ENCODE data around the gene GPR3.

GRCh38 chr1:27391511-27392095, 819 bp upstream of the GPR3 start:
- TF ChIP-seq POLR2A (IDR thresholded peaks at IDR 0.05) (no peak), CTCF (IDR thresholded peaks at IDR 0.05) (peak in 4 of 12 donors; percentile 17 to 31 (median 22))
